Measurements from ENCODE around the gene RXFP4.

RXFP4 gene

DNA sequence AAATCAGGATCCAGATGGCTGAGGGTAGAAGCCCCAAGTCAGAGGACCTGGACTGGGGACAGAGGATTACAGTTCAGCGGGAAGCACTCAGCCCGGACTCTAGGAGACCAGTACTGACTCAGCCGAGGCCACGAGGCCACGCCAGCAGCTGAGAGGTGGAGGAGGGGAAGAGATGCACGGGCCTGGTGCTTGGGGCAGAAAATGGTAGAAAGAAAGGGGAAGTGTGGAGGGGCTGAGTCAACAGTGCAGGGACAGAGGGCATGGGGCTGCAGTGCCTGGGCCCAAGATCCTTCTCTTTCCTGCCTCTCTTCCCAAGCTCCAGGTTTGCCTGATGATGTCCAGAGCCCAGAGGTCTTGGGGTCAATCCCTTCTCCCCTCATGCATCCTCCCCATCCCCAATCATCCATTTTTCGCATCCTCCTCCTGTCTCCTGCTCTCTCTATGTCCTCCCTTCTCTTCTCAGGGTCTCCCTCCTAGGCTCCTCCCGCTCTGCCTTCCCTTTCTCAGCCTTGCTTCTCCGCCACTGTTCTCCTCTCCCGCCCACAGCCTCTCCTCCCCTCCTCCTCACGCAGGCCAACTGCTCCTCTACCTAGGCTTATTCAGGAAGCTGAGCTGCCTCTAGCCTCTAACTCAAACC is 29.2 kb downstream of the RXFP4 start:
- peak; percentile 89 for DNase-seq
- H2BK5ac ChIP-seq (ENCODE audit: low read depth, low read length, poor library complexity, severe bottlenecking), result no peak overlapping the region
- peak overlapping the region; percentile 79 for H2BK15ac ChIP-seq (ENCODE audit: low read depth, poor library complexity, severe bottlenecking)
- H3K36me3 ChIP-seq (ENCODE audit: control insufficient read depth in 1 of 2, insufficient read depth in 2 of 2, low read depth in 1 of 2, low read length in 2 of 2), result peaks cover 47 to 70% of the 10 kb centered on the region in 2 experiments
- H2AK5ac ChIP-seq (ENCODE audit: low read length, severe bottlenecking), result peak overlapping the region; percentile 62
- WGBS, result 21% methylated on average over 11 of the region's 11 CpGs
- H2BK12ac ChIP-seq (ENCODE audit: low read length in 2 of 2), result peak overlapping the region; percentile 35 to 72
- H3K4me2 ChIP-seq (ENCODE audit: low read length, poor library complexity, severe bottlenecking), result no peak overlapping the region
- no peaks in the 10 kb centered on the region for H3K9me3 ChIP-seq (ENCODE audit: control insufficient read depth, low read length)
- peaks cover 53% of the 10 kb centered on the region for H3K4me1 ChIP-seq (ENCODE audit: control insufficient read depth, insufficient read depth, low read depth, low read length)
- no peak overlapping the region for H2AFZ ChIP-seq (ENCODE audit: low read depth, low read length)
- peak overlapping the region; percentile 6 for H4K91ac ChIP-seq (ENCODE audit: low read length)
- peak overlapping the region; percentile 78 to 89 for H3K18ac ChIP-seq (ENCODE audit: low read depth in 1 of 2, low read length in 2 of 2)
- peaks cover 18% of the 10 kb centered on the region for H3K79me1 ChIP-seq (replicated peaks; ENCODE audit: low read length, poor library complexity, severe bottlenecking)
- peak overlapping the region in 1 of 2 experiments; percentile 65 for H3K4ac ChIP-seq (ENCODE audit: low read depth in 1 of 2, low read length in 2 of 2)
- H3K14ac ChIP-seq (ENCODE audit: low read length in 2 of 2), result no peak overlapping the region
- H3K4me3 ChIP-seq (ENCODE audit: insufficient read depth in 1 of 2, low read depth in 1 of 2, low read length in 2 of 2), result peak overlapping the region in 1 of 2 experiments; percentile 37
- H3K27me3 ChIP-seq (ENCODE audit: control insufficient read depth in 1 of 2, insufficient read depth in 1 of 2, low read length in 2 of 2), result no peaks in the 10 kb centered on the region
- H4K8ac ChIP-seq (ENCODE audit: low read length), result peak overlapping the region; percentile 27
- peak overlapping the region; percentile 49 for H3K27ac ChIP-seq (ENCODE audit: low read length, poor library complexity, severe bottlenecking)
- no peak overlapping the region for H3K23ac ChIP-seq (ENCODE audit: low read length in 2 of 2)
- H2BK120ac ChIP-seq (ENCODE audit: low read depth, low read length), result peak overlapping the region; percentile 27
- peak overlapping the region; percentile 73 for H3K9ac ChIP-seq (ENCODE audit: low read length)

DNA sequence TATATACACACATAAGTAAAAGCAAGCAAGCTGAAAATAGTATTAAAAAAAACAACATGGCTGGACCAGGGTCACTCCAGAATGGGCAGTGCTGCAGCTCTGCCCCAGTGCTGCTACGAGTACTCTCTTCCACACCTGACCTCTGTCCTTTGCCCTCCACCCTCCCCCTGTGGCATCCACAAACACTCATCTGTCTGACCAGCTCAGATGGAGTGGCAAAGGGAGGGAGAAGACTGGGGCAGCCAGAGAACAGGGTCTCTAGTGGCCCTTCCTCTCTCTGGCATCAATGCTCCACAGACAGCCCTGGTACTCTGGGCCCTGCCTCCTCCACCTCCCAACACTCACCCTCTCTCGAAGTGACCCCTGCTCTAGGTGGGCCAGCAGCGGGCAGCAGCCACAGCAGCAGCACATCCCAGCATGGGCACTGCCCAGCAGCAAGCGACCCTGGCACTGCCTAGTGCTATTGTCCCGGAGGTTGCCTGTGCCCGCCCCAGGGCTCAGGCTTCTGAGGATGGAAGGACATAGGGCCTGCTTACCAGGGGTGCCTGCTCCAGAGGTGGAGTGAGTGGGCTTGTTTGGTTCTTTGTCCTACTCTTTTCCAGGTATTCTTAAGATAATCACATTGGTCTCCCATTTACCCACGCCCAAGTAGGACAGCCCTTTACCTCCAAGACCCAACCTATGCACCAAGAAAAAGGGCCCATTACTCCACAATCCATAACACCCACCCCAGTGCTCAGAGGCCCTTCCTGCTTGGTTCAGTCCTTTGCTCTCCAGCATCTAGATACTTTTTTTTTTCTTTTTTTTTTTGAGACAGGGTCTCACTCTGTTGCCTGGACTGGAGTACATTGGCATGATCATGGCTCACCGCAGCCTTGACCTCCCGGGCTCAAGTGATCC is 30.7 kb downstream of the RXFP4 start:
- no peak overlapping the region for H2AFZ ChIP-seq (ENCODE audit: low read depth, low read length)
- H3K4me3 ChIP-seq (ENCODE audit: insufficient read depth in 1 of 2, low read depth in 1 of 2, low read length in 2 of 2), result no peak overlapping the region
- H4K91ac ChIP-seq (ENCODE audit: low read length), result peak overlapping the region; percentile 11
- no peak overlapping the region for H2BK120ac ChIP-seq (ENCODE audit: low read depth, low read length)
- no peaks in the 10 kb centered on the region for H3K27me3 ChIP-seq (ENCODE audit: control insufficient read depth in 1 of 2, insufficient read depth in 1 of 2, low read length in 2 of 2)
- H3K9me3 ChIP-seq (ENCODE audit: control insufficient read depth, low read length), result no peaks in the 10 kb centered on the region
- peaks cover 57% of the 10 kb centered on the region for H3K4me1 ChIP-seq (ENCODE audit: control insufficient read depth, insufficient read depth, low read depth, low read length)
- H2BK12ac ChIP-seq (ENCODE audit: low read length in 2 of 2), result peak overlapping the region in 1 of 2 experiments; percentile 11
- H3K14ac ChIP-seq (ENCODE audit: low read length in 2 of 2), result peak overlapping the region in 1 of 2 experiments; percentile 96
- 91% methylated on average over 7 of the region's 9 CpGs for WGBS
- H2AK5ac ChIP-seq (ENCODE audit: low read length, severe bottlenecking), result no peak overlapping the region
- H3K4ac ChIP-seq (ENCODE audit: low read depth in 1 of 2, low read length in 2 of 2), result peak overlapping the region in 1 of 2 experiments; percentile 66
- DNase-seq, result no peak
- no peak overlapping the region for H3K9ac ChIP-seq (ENCODE audit: low read length)
- peaks cover 10% of the 10 kb centered on the region for H3K79me1 ChIP-seq (replicated peaks; ENCODE audit: low read length, poor library complexity, severe bottlenecking)
- peak overlapping the region in 1 of 2 experiments; percentile 48 for H3K18ac ChIP-seq (ENCODE audit: low read depth in 1 of 2, low read length in 2 of 2)
- no peak overlapping the region for H4K8ac ChIP-seq (ENCODE audit: low read length)
- no peak overlapping the region for H3K4me2 ChIP-seq (ENCODE audit: low read length, poor library complexity, severe bottlenecking)
- peak overlapping the region; percentile 12 for H2BK15ac ChIP-seq (ENCODE audit: low read depth, poor library complexity, severe bottlenecking)
- H3K27ac ChIP-seq (ENCODE audit: low read length, poor library complexity, severe bottlenecking), result no peak overlapping the region
- no peak overlapping the region for H2BK5ac ChIP-seq (ENCODE audit: low read depth, low read length, poor library complexity, severe bottlenecking)
- H3K23ac ChIP-seq (ENCODE audit: low read length in 2 of 2), result no peak overlapping the region
- peaks cover 32 to 55% of the 10 kb centered on the region in 2 experiments for H3K36me3 ChIP-seq (ENCODE audit: control insufficient read depth in 1 of 2, insufficient read depth in 2 of 2, low read depth in 1 of 2, low read length in 2 of 2)

DNA sequence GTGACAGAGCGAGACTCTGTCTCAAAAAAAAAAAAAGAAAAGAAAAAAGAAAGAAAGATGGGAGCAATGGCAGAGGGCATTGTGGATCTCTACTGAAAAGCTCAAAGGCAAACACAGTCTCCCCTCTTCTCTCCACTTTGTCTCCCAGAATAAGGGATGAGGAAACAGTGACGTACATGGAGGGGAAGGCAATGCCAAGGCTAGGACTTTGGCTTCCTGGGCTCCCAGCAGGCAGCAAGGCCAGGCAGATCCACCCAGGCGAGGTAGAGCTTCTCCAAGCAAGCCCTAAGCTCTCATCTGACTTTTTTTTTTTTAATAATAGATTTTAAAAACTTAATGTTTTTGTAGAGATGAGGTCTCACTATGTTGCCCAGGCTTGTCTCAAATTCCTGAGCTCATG is 32.3 kb downstream of the RXFP4 start:
- H3K4me1 ChIP-seq (ENCODE audit: control insufficient read depth, insufficient read depth, low read depth, low read length), result peaks cover 51% of the 10 kb centered on the region
- H2BK120ac ChIP-seq (ENCODE audit: low read depth, low read length), result no peak overlapping the region
- H3K18ac ChIP-seq (ENCODE audit: low read depth in 1 of 2, low read length in 2 of 2), result no peak overlapping the region
- H2BK5ac ChIP-seq (ENCODE audit: low read depth, low read length, poor library complexity, severe bottlenecking), result no peak overlapping the region
- H3K4me2 ChIP-seq (ENCODE audit: low read length, poor library complexity, severe bottlenecking), result no peak overlapping the region
- no peak overlapping the region for H2AK5ac ChIP-seq (ENCODE audit: low read length, severe bottlenecking)
- H3K36me3 ChIP-seq (ENCODE audit: control insufficient read depth in 1 of 2, insufficient read depth in 2 of 2, low read depth in 1 of 2, low read length in 2 of 2), result peaks cover 16 to 39% of the 10 kb centered on the region in 2 experiments
- H3K4me3 ChIP-seq (ENCODE audit: insufficient read depth in 1 of 2, low read depth in 1 of 2, low read length in 2 of 2), result no peak overlapping the region
- H4K91ac ChIP-seq (ENCODE audit: low read length), result peak overlapping the region; percentile 78
- H3K4ac ChIP-seq (ENCODE audit: low read depth in 1 of 2, low read length in 2 of 2), result no peak overlapping the region
- no peaks in the 10 kb centered on the region for H3K27me3 ChIP-seq (ENCODE audit: control insufficient read depth in 1 of 2, insufficient read depth in 1 of 2, low read length in 2 of 2)
- peaks cover 3% of the 10 kb centered on the region for H3K79me1 ChIP-seq (replicated peaks; ENCODE audit: low read length, poor library complexity, severe bottlenecking)
- no peak overlapping the region for H3K23ac ChIP-seq (ENCODE audit: low read length in 2 of 2)
- no peak overlapping the region for H3K14ac ChIP-seq (ENCODE audit: low read length in 2 of 2)
- DNase-seq, result no peak
- no peak overlapping the region for H2BK15ac ChIP-seq (ENCODE audit: low read depth, poor library complexity, severe bottlenecking)
- 100% methylated on average over 2 of the region's 3 CpGs for WGBS
- no peak overlapping the region for H2AFZ ChIP-seq (ENCODE audit: low read depth, low read length)
- H3K9me3 ChIP-seq (ENCODE audit: control insufficient read depth, low read length), result no peaks in the 10 kb centered on the region
- H4K8ac ChIP-seq (ENCODE audit: low read length), result no peak overlapping the region
- H2BK12ac ChIP-seq (ENCODE audit: low read length in 2 of 2), result no peak overlapping the region
- no peak overlapping the region for H3K9ac ChIP-seq (ENCODE audit: low read length)
- no peak overlapping the region for H3K27ac ChIP-seq (ENCODE audit: low read length, poor library complexity, severe bottlenecking)

Measured in mesenchymal stem cell (in vitro differentiated cells and primary cell).